ENCODE data around the gene FTSJ1. TPM values are rescaled to one million over a fixed set of nuclear protein-coding genes. Genes with fewer than 3 reads are reported as not detected.

The FTSJ1 gene
- total and polyA plus RNA-seq, 4 donors, result 13.3 to 21.8 (median 17.0) TPM

GRCh38 chrX:48480583-48480982 is 4.6 kb downstream of the FTSJ1 start:
- H3K36me3 ChIP-seq (ENCODE audit: control insufficient read depth in 4 of 4, insufficient read depth in 3 of 4, low read depth in 1 of 4, low read length in 3 of 4), result peaks cover 7 to 18% (median 7%) of the 10 kb centered on the region in 4 donors
- no peak overlapping the region for H3K9ac ChIP-seq (ENCODE audit: low read depth in 1 of 2, low read length in 2 of 2)
- peaks cover 0 to 2% (median 0%) of the 10 kb centered on the region in 4 donors for H3K4me1 ChIP-seq (ENCODE audit: control insufficient read depth in 4 of 4, insufficient read depth in 4 of 4, low read length in 3 of 4)
- H3K4me3 ChIP-seq (ENCODE audit: low read depth in 1 of 3, low read length in 3 of 3), result no peak overlapping the region
- WGBS, result 95% methylated on average over 3 of the region's 3 CpGs
- no peak overlapping the region for H3K27ac ChIP-seq (ENCODE audit: low read depth in 1 of 2, low read length in 2 of 2)
- no peak for TF ChIP-seq REST (IDR thresholded peaks at IDR 0.05)
- TF ChIP-seq TAF1 (conservative IDR thresholded peaks at IDR 0.05), result no peak
- no peak for TF ChIP-seq FOXA2 (IDR thresholded peaks at IDR 0.05)
- no peak for TF ChIP-seq HNF4A (conservative IDR thresholded peaks at IDR 0.05)
- no peak for TF ChIP-seq RAD21 (IDR thresholded peaks at IDR 0.05)
- no peak for TF ChIP-seq ZBTB33 (IDR thresholded peaks at IDR 0.05)
- no peak for TF ChIP-seq ATF3 (IDR thresholded peaks at IDR 0.05)
- no peaks in the 10 kb centered on the region for H3K27me3 ChIP-seq (ENCODE audit: control insufficient read depth in 4 of 4, insufficient read depth in 4 of 4, low read length in 3 of 4)
- no peak for DNase-seq (ENCODE audit: low spot score)
- H3K9me3 ChIP-seq (ENCODE audit: control insufficient read depth in 4 of 4, low read length in 3 of 4), result no peaks in the 10 kb centered on the region

- Histone ChIP-seq H3K36me3 (ENCODE audit: control insufficient read depth in 4 of 4, insufficient read depth in 3 of 4, low read depth in 1 of 4, low read length in 3 of 4) (peaks cover 7 to 18% (median 8%) of the 10 kb centered on the region in 4 donors), H3K27ac (ENCODE audit: low read depth in 1 of 2, low read length in 2 of 2) (no peak overlapping the region), H3K9ac (ENCODE audit: low read depth in 1 of 2, low read length in 2 of 2) (no peak overlapping the region), H3K9me3 (ENCODE audit: control insufficient read depth in 4 of 4, low read length in 3 of 4) (no peaks in the 10 kb centered on the region), H3K4me3 (ENCODE audit: low read depth in 1 of 3, low read length in 3 of 3) (no peak overlapping the region), H3K4me1 (ENCODE audit: control insufficient read depth in 4 of 4, insufficient read depth in 4 of 4, low read length in 3 of 4) (no peaks in the 10 kb centered on the region), H3K27me3 (ENCODE audit: control insufficient read depth in 4 of 4, insufficient read depth in 4 of 4, low read length in 3 of 4) (no peaks in the 10 kb centered on the region)
- DNase-seq (ENCODE audit: low spot score), result no peak
- WGBS, result 95% methylated on average over 7 of the region's 7 CpGs
- TF ChIP-seq HNF4G (IDR thresholded peaks at IDR 0.05), result no peak
- TF ChIP-seq NR2F2 (IDR thresholded peaks at IDR 0.05), result no peak
- TF ChIP-seq YY1 (IDR thresholded peaks at IDR 0.05), result no peak
- no peak for TF ChIP-seq FOXA1 (IDR thresholded peaks at IDR 0.05)
- TF ChIP-seq REST (IDR thresholded peaks at IDR 0.05), result no peak
- no peak for TF ChIP-seq RXRA (IDR thresholded peaks at IDR 0.05)
- TF ChIP-seq EGR1 (IDR thresholded peaks at IDR 0.05; ENCODE audit: low read depth in 2 of 2), result no peak
- TF ChIP-seq SP1 (IDR thresholded peaks at IDR 0.05), result no peak
- no peak for TF ChIP-seq ATF3 (IDR thresholded peaks at IDR 0.05)
- TF ChIP-seq MAX (IDR thresholded peaks at IDR 0.05), result no peak
- TF ChIP-seq TAF1 (conservative IDR thresholded peaks at IDR 0.05), result no peak
- TF ChIP-seq CTCF (IDR thresholded peaks at IDR 0.05; ENCODE audit: low read depth, low read length, missing input control), result no peak
These were observed 6.5 kb downstream of the FTSJ1 start for GRCh38 chrX:48482526-48482925.

Data from liver (tissue), 9 donors.